Panc1 (cell line): ENCODE measurements around the gene SIL1. TPM values are rescaled to one million over a fixed set of nuclear protein-coding genes. Genes with fewer than 3 reads are reported as not detected.

Experiments
- ATAC-seq: fragments of 200-7000 bp; cut with Tn5 transposase; 2 replicates; pipeline ENCODE4 v1.9.1; 2020; ENCODE audit warnings: mild to moderate bottlenecking, moderate library complexity
- BruUV-seq: library from RNA; stranded (reverse); fragments of 400-500 nt; replicated peaks from 2 replicates; lab custom pipeline; 2021; lab: Mats Ljungman, UMichigan
- CTCF ChIA-PET: fragments of 300-600 bp; sonication (Branson Sonifier 250); formaldehyde crosslinking; loops from one replicate; lab custom pipeline; 2022; ENCODE audit warnings: antibody characterized with exemption; lab: Charles Lee
- POLR2A ChIA-PET: fragments of 300-600 bp; sonication (Branson Sonifier 250); formaldehyde crosslinking; loops from one replicate; lab custom pipeline; 2022; ENCODE audit warnings: antibody characterized with exemption; lab: Charles Lee
- DNase-seq: peaks from one replicate; pipeline ENCODE4 v3.0.0-alpha.2; 2010; ENCODE audit warnings: low read depth, low spot score
- H3K27ac ChIP-seq: 2 replicates; pipeline ENCODE4 v1.5.1; 2011; ENCODE audit warnings: mild to moderate bottlenecking, low read length, inconsistent platforms
- H3K27me3 ChIP-seq: fragments of 200-500 bp; sonication (Bioruptor generic); 2 replicates; pipeline ENCODE4 v1.6.0; 2014; ENCODE audit warnings: low read length, inconsistent platforms; ENCODE audit not compliant: control insufficient read depth, insufficient read depth
- H3K36me3 ChIP-seq: fragments of 200-500 bp; sonication (Bioruptor generic); 2 replicates; pipeline ENCODE4 v1.5.1; 2014; ENCODE audit warnings: inconsistent platforms, mild to moderate bottlenecking, low read length, moderate library complexity; ENCODE audit not compliant: control insufficient read depth, insufficient read depth
- H3K4me1 ChIP-seq: 2 replicates; pipeline ENCODE4 v1.5.1; 2011; ENCODE audit warnings: inconsistent platforms, mild to moderate bottlenecking, low read length, moderate library complexity; ENCODE audit not compliant: control insufficient read depth, insufficient read depth
- H3K4me3 ChIP-seq, 2 experiments: 2 replicates each; pipeline ENCODE4 v1.5.1; 2011 to 2012; ENCODE audit warnings: low read depth in 2 of 2, low read length in 2 of 2, mild to moderate bottlenecking in 2 of 2, inconsistent platforms in 1 of 2, moderate library complexity in 1 of 2
- H3K9me3 ChIP-seq: fragments of 200-500 bp; sonication (Bioruptor generic); 2 replicates; pipeline ENCODE4 v1.5.1; 2014; ENCODE audit warnings: low read depth, mild to moderate bottlenecking, inconsistent platforms, low read length, moderate library complexity; ENCODE audit not compliant: control insufficient read depth, insufficient read depth
- POLR2AphosphoS5 ChIP-seq: IDR thresholded peaks from 2 replicates; pipeline ENCODE4 v1.6.1; 2012; ENCODE audit warnings: mild to moderate bottlenecking, low read depth, low read length, moderate library complexity
- SIN3A ChIP-seq: IDR thresholded peaks from 2 replicates; pipeline ENCODE4 v1.6.1; 2012; ENCODE audit warnings: low read depth, mild to moderate bottlenecking, low read length, moderate library complexity, borderline replicate concordance; ENCODE audit not compliant: insufficient read depth
- TCF7L2 ChIP-seq: IDR thresholded peaks from 2 replicates; pipeline ENCODE4 v1.6.1; 2011; ENCODE audit warnings: mild to moderate bottlenecking, low read depth, low read length, inconsistent platforms
- in situ Hi-C: cut with HindIII; loops from 2 replicates; pipeline ENCODE4 v1.10.0; 2016; ENCODE audit warnings: low sequenced_read_pairs, low pct_unique_long_range_greater_than_20kb
- intact Hi-C: fragments of 100-400 bp; cut with micrococcal nuclease; formaldehyde crosslinking; loops from one replicate; pipeline ENCODE4 v1.10.0; 2022; ENCODE audit not compliant: unreplicated experiment
- total RNA-seq: library from RNA; stranded (reverse); gene quantifications from one replicate; pipeline ENCODE4 v1.2.1, GENCODE V29; 2021; ENCODE audit not compliant: unreplicated experiment
- TF ChIP-seq, protein P1 (sequence below), 2 experiments: IDR thresholded peaks; 2 replicates each; pipeline ENCODE4 v1.6.1; 2011 to 2012; ENCODE audit warnings: low read depth in 2 of 2, control low read depth in 1 of 2, low read length in 1 of 2, mild to moderate bottlenecking in 1 of 2, moderate library complexity in 1 of 2; ENCODE audit not compliant: insufficient read depth in 1 of 2
- TF ChIP-seq, protein P2 (sequence below): fragments of 450-650 bp; IDR thresholded peaks from 2 replicates; pipeline ENCODE4 v1.5.1; 2017; ENCODE audit warnings: mild to moderate bottlenecking

The SIL1 gene
- total RNA-seq, 1 experiment from 2014 or later, result 35.4 TPM

DNA sequence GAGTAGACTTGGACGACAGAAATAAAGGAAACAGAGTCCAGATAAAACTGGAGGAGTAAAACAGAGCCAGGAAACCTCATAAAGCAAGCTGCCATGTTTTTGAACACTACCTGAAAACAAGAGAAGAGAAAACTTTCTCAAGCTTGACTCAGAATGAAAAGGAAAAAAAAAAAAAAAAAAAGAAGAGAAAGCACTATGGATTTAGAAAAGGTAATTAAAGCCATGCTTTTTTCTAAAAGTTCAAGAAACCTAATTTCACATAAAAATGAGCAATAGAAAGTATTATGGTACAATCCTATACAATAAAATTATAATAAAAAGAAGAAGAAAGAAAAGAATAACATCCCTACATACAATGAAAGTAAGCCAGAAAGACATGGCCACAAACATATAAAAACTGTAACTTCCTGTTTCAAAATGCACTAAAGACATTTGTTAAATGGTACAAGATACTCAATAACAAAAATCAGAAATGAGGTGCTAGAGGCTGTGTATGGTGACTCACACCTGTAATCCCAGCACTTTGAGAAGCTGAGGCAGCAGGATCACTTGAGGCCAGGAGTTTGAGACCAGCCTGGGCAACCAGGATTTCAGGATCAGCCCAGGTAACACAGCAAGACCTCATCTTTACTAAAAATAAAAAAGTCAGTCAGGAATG is 129.5 kb downstream of the SIL1 start:
- no peaks in the 10 kb centered on the region for H3K4me1 ChIP-seq
- intact Hi-C loops, result no loop called here

DNA sequence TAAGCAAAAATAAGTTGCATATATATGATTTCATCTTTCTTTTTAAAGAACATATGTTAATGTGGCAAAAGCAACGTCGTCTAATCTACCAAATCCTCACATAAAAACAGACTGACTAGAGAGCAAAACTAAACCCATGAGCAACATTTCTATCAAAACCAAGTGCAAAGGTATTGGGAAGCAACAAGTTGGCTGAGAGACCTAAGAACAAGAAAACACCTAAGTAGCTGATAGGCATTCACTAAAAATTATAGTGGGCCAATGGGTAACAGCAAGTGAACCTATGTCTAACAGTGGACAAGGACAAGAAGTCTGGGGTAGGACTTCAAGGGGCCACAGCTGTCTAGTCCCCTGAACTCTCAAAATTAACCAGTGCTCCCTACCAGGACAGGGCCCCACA is 130.1 kb downstream of the SIL1 start:
- BruUV-seq, result no TSS peak
- in situ Hi-C loops, result no loop called here
- POLR2A ChIA-PET, result no interaction called here

More for the DNA sequence above, 129.5 kb downstream of the SIL1 start:
- Histone ChIP-seq H3K9me3 (no peaks in the 10 kb centered on the region), H3K4me3 (no peak overlapping the region), H3K27ac (no peak overlapping the region), H3K27me3 (no peaks in the 10 kb centered on the region), H3K36me3 (no peaks in the 10 kb centered on the region)
- BruUV-seq, result no TSS peak
- DNase-seq (no peak), ATAC-seq (no peak)
- CTCF ChIA-PET, result no interaction called here
- in situ Hi-C loops, result no loop called here
- POLR2A ChIA-PET, result no interaction called here
- TF ChIP-seq, protein P1, sequence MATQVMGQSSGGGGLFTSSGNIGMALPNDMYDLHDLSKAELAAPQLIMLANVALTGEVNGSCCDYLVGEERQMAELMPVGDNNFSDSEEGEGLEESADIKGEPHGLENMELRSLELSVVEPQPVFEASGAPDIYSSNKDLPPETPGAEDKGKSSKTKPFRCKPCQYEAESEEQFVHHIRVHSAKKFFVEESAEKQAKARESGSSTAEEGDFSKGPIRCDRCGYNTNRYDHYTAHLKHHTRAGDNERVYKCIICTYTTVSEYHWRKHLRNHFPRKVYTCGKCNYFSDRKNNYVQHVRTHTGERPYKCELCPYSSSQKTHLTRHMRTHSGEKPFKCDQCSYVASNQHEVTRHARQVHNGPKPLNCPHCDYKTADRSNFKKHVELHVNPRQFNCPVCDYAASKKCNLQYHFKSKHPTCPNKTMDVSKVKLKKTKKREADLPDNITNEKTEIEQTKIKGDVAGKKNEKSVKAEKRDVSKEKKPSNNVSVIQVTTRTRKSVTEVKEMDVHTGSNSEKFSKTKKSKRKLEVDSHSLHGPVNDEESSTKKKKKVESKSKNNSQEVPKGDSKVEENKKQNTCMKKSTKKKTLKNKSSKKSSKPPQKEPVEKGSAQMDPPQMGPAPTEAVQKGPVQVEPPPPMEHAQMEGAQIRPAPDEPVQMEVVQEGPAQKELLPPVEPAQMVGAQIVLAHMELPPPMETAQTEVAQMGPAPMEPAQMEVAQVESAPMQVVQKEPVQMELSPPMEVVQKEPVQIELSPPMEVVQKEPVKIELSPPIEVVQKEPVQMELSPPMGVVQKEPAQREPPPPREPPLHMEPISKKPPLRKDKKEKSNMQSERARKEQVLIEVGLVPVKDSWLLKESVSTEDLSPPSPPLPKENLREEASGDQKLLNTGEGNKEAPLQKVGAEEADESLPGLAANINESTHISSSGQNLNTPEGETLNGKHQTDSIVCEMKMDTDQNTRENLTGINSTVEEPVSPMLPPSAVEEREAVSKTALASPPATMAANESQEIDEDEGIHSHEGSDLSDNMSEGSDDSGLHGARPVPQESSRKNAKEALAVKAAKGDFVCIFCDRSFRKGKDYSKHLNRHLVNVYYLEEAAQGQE (IDR thresholded peaks at IDR 0.05; ENCODE audit: insufficient read depth in 1 of 2, low read depth in 2 of 2, low read length in 1 of 2), result no peak
- no peak for TF ChIP-seq POLR2AphosphoS5
- TF ChIP-seq, protein P2, sequence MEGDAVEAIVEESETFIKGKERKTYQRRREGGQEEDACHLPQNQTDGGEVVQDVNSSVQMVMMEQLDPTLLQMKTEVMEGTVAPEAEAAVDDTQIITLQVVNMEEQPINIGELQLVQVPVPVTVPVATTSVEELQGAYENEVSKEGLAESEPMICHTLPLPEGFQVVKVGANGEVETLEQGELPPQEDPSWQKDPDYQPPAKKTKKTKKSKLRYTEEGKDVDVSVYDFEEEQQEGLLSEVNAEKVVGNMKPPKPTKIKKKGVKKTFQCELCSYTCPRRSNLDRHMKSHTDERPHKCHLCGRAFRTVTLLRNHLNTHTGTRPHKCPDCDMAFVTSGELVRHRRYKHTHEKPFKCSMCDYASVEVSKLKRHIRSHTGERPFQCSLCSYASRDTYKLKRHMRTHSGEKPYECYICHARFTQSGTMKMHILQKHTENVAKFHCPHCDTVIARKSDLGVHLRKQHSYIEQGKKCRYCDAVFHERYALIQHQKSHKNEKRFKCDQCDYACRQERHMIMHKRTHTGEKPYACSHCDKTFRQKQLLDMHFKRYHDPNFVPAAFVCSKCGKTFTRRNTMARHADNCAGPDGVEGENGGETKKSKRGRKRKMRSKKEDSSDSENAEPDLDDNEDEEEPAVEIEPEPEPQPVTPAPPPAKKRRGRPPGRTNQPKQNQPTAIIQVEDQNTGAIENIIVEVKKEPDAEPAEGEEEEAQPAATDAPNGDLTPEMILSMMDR, result no peak
- no peak for TF ChIP-seq SIN3A
- no peak for TF ChIP-seq TCF7L2

More for the DNA sequence above, 130.1 kb downstream of the SIL1 start:
- Histone ChIP-seq H3K27ac (no peak overlapping the region), H3K4me1 (no peaks in the 10 kb centered on the region), H3K9me3 (no peaks in the 10 kb centered on the region), H3K27me3 (no peaks in the 10 kb centered on the region), H3K4me3 (no peak overlapping the region), H3K36me3 (no peaks in the 10 kb centered on the region)
- ATAC-seq (no peak), DNase-seq (no peak)
- TF ChIP-seq, protein P1 (IDR thresholded peaks at IDR 0.05; ENCODE audit: insufficient read depth in 1 of 2, low read depth in 2 of 2, low read length in 1 of 2), result no peak
- TF ChIP-seq SIN3A, result no peak
- TF ChIP-seq POLR2AphosphoS5, result no peak
- TF ChIP-seq, protein P2, result no peak
- TF ChIP-seq TCF7L2, result no peak
- CTCF ChIA-PET, result no interaction called here
- intact Hi-C loops, result no loop called here
